Ishikawa (cell line): ENCODE results near the gene CD52.

Experiments
- CEBPB ChIP-seq: IDR thresholded peaks from 2 replicates; pipeline ENCODE4 v1.6.1; 2012
- CREB1 ChIP-seq: IDR thresholded peaks from 2 replicates; pipeline ENCODE4 v1.6.1; 2012; ENCODE audit warnings: low read depth
- EGR1 ChIP-seq: IDR thresholded peaks from 2 replicates; pipeline ENCODE4 v1.6.1; 2012
- EP300 ChIP-seq: IDR thresholded peaks from 2 replicates; pipeline ENCODE4 v1.6.1; 2012; ENCODE audit warnings: borderline replicate concordance
- FOXM1 ChIP-seq: IDR thresholded peaks from 2 replicates; pipeline ENCODE4 v1.6.1; 2012; ENCODE audit warnings: low read depth, borderline replicate concordance
- MAX ChIP-seq: IDR thresholded peaks from 2 replicates; pipeline ENCODE4 v1.6.1; 2012
- NFIC ChIP-seq: IDR thresholded peaks from 2 replicates; pipeline ENCODE4 v1.6.1; 2012
- RAD21 ChIP-seq: IDR thresholded peaks from 2 replicates; pipeline ENCODE4 v1.6.1; 2012; ENCODE audit warnings: low read depth
- REST ChIP-seq: IDR thresholded peaks from 2 replicates; pipeline ENCODE4 v1.6.1; 2012; ENCODE audit warnings: low read depth, mild to moderate bottlenecking
- TAF1 ChIP-seq: IDR thresholded peaks from 2 replicates; pipeline ENCODE4 v1.6.1; 2012; ENCODE audit warnings: low read depth, mild to moderate bottlenecking
- TCF12 ChIP-seq: IDR thresholded peaks from 2 replicates; pipeline ENCODE4 v1.6.1; 2012; ENCODE audit warnings: low read depth
- TEAD4 ChIP-seq: IDR thresholded peaks from 2 replicates; pipeline ENCODE4 v1.6.1; 2012
- USF1 ChIP-seq: IDR thresholded peaks from 2 replicates; pipeline ENCODE4 v1.6.1; 2012
- YY1 ChIP-seq: IDR thresholded peaks from 2 replicates; pipeline ENCODE4 v1.6.1; 2012; ENCODE audit warnings: low read depth
- ZBTB7A ChIP-seq: IDR thresholded peaks from 2 replicates; pipeline ENCODE4 v1.6.1; 2012; ENCODE audit warnings: low read depth

Gene CD52

GRCh38 chr1:26367441-26367840, 49.7 kb downstream of the CD52 start:
- TF ChIP-seq ZBTB7A (no peak), FOXM1 (no peak), RAD21 (no peak), TEAD4 (no peak), YY1 (no peak), EGR1 (no peak), CREB1 (no peak), REST (no peak), CEBPB (no peak), NFIC (no peak), EP300 (no peak), USF1 (no peak), TAF1 (no peak), MAX (no peak), TCF12 (no peak)

- no peak for TF ChIP-seq USF1
- no peak for TF ChIP-seq TCF12
- TF ChIP-seq EP300 = no peak
- TF ChIP-seq TAF1 = no peak
- TF ChIP-seq EGR1 = no peak
- TF ChIP-seq CREB1 = no peak
- TF ChIP-seq CEBPB = no peak
- TF ChIP-seq TEAD4 = no peak
- no peak for TF ChIP-seq NFIC
- TF ChIP-seq RAD21 = no peak
- no peak for TF ChIP-seq REST
- TF ChIP-seq ZBTB7A = no peak
- no peak for TF ChIP-seq FOXM1
- TF ChIP-seq MAX = no peak
- no peak for TF ChIP-seq YY1
Measured at GRCh38 chr1:26368006-26368405, 50.2 kb downstream of the CD52 start.

GRCh38 chr1:26368486-26368885, 50.7 kb downstream of the CD52 start:
- no peak for TF ChIP-seq EP300
- no peak for TF ChIP-seq ZBTB7A
- no peak for TF ChIP-seq REST
- TF ChIP-seq USF1 = no peak
